NAMALWA (cell line): ENCODE results near the gene COPS8.

ENCODE experiments used
- DNase-seq: peaks from one replicate; pipeline ENCODE4 v3.0.0-alpha.2; 2015; ENCODE audit warnings: low spot score

COPS8 gene

GRCh38 chr2:237130562-237131421 is 45.1 kb downstream of the COPS8 start:
- DNase-seq = no peak

DNA sequence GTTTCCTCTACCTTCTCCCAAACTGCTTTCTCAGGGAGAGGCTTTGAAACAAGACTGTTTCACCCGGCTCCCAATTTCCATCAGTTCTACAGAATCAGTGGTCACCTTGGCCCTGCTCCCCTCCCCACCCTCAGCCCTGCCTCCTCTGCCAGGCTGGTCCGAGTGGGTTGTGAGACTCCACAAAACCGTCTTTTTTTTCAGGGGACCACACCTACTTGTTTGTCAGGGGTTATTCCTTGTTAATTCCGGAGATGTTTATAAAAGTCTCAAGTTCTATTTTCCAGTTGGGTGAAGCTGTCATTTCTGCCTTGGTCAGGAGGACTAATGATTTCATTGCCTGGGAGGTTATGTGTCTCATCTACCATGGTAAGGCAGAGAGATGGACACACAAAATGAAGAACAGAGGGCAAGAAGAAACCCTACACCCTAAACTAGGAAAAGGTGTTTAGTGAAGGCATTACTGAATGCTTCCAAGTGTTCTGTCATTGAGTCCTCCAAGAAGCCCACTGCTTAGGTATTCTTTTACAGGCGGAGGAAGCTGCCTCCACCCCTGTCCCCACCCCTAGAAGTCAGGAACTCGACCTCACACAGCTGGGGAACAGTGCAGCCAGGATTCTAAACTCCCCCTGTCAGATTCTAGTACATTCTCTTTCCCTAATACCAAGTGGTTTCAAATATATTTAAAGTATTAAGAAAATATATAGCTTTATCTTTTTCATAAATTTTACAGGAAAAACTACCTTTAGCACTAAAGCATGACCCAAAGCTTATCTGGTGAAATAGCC is 46.3 kb downstream of the COPS8 start:
- DNase-seq = no peak

DNA sequence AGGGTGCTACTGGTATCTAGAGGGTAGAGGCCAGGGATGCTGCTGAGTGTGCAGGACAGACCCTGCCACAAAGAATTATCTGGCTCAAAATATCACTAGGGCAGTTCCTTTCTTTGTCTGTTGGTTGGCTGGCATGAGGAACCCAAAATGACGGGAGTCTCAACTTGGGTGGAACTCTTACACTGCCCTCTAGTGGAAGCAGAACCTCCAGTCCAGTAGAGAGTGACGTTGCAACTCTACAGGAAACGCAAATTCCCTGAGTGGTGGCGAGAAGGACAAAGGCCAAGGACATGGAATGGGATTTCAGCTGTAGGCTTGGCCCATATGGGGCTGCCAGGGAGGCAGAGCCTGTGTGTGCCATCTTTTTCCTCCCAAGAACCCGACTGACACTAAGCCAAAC is 47.1 kb downstream of the COPS8 start:
- DNase-seq = peak; percentile 55

- DNase-seq = no peak
These were observed 48.9 kb downstream of the COPS8 start for GRCh38 chr2:237134321-237135230.

DNA sequence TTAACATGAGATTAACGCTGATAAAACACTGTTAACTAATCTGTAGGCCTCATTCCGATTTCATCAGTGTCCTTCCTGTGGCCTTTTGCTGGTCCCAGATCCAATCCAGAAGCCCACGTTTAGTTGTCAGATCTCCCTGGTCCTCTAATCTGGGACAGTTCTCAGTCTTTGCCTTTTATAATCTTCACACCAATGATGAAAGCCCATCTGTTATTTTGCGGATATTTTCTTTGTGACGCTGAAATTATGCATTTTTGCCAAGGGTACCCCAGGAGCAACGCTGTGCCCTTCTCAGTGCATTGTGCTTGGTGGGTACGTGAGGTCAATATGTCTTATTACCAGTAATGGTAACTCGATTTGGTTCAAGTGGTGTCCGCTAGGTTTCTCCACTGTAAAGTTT is 51.1 kb downstream of the COPS8 start:
- DNase-seq = no peak

- no peak for DNase-seq
These were observed 52.1 kb downstream of the COPS8 start for GRCh38 chr2:237137626-237138323.

- DNase-seq = no peak
These were observed 53.5 kb downstream of the COPS8 start for GRCh38 chr2:237139123-237139675.

DNA sequence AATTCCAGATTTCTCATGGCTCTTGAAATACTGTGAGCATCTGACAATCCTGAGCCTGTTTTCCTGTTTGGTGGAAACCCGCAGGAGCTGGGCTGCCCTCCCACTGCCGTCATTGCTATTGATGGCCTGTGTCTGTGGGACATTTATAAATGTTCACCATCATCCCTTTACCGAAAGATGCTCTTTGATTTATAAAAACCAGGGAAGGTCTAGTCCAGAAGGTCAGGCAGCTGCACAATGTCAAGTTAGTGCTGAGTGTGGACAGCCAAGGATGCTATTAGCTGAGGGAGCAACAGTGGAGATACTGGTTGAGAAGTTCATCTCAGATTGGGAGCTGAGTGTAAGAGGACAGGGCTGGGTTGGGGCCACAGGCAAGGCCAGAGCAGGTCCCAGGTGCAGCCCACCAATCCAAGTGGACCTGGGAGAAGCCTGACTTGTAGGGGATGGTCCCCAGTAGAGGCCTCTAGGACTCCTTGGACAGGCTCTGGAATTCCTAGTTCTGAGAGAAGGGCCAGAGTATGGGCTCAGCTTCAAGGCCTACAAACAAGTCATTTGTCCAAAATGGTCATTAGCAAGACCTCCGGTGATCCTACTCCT is 55.1 kb downstream of the COPS8 start:
- DNase-seq = no peak

DNA sequence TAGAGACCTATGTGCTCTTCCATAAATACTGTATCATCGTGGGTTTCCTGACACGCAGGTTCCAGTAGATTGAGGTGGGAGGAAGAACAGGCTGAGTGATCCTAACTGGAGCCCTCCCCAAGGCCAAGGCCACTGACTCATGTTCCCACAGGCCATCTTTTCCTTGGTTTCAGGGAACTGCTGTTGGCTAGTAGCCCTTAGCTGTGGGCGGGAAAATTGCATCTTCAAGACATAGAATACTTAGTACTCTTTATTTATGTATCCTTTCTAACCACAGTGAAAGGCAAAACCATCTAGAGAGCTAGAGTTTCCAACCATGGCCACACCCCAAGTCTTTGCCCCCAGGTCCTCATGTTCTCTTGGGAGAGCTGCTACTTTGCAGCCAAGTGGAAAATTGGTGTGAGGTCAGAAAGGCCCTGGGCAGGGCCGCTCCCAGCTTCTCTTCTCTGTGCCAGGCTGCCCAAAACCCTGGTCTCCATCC is 55.9 kb downstream of the COPS8 start:
- no peak for DNase-seq

GRCh38 chr2:237143118-237143517 is 57.4 kb downstream of the COPS8 start:
- no peak for DNase-seq

- no peak for DNase-seq
These were observed 58.2 kb downstream of the COPS8 start for GRCh38 chr2:237143676-237144440.

- DNase-seq = no peak
These were observed 58.8 kb downstream of the COPS8 start for GRCh38 chr2:237144516-237144915.

- DNase-seq = no peak
These were observed 61.6 kb downstream of the COPS8 start for GRCh38 chr2:237147317-237147716.

DNA sequence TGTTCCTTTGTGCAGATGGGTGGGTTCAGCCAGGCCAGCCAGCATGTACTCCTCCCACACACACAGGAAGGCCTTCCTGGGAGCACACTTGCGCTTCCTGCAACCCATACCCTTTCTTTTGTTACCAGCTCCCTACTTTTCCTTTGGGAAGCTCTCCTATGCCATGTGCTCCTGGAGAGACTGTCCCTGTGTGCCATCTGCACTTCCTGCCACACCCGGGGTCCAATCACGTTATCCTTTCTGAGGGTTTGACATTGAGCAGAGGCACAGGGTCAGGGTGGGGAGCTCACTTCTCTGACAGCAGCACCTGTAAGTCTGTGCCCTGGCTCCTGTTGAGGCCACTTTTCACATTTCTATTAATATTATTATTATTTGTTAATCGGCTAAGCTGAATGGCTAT is 62.9 kb downstream of the COPS8 start:
- DNase-seq = no peak

GRCh38 chr2:237149425-237149824 is 63.7 kb downstream of the COPS8 start:
- DNase-seq = no peak
